ENCODE measurements around the gene SREBF2. TPM values are rescaled to one million over a fixed set of nuclear protein-coding genes. Genes with fewer than 3 reads are reported as not detected.

The SREBF2 gene
- polyA plus RNA-seq, 1 donor from 2014 or later, result 73.0 TPM

DNA sequence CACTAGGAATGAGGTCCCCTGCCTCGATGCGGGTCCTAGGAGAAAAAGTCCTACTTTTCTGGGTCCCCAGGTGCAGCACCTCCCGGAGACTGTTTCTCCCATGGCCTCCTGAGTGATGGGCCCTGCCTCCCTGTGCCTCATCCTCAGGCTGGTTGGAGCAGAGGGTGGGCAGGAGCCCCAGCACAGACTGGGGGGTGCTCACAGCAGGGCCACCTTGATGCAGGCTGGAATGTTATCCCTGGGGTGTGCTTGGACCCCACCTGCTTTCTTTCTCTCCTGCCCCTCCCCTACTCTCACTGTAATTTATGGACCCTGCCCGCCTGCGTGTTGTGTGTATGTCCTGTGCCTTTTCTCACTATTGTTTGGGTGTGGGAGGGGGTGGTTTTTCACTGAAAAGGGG lies 73.9 kb downstream of the SREBF2 start:
- H3K9ac ChIP-seq (ENCODE audit: low read length), result no peak overlapping the region
- H3K27me3 ChIP-seq (ENCODE audit: insufficient read depth, low read depth, low read length), result peaks cover 32% of the 10 kb centered on the region
- no peaks in the 10 kb centered on the region for H4K20me1 ChIP-seq (ENCODE audit: insufficient read depth)
- no peak overlapping the region for H2AFZ ChIP-seq (ENCODE audit: low read depth, low read length)
- H3K9me2 ChIP-seq (ENCODE audit: insufficient read depth, low read length), result no peaks in the 10 kb centered on the region
- H3K36me3 ChIP-seq (ENCODE audit: insufficient read depth, low read length), result no peaks in the 10 kb centered on the region
- TF ChIP-seq TAF1 (IDR thresholded peaks at IDR 0.05; ENCODE audit: low read depth) (no peak), RAD21 (conservative IDR thresholded peaks at IDR 0.05) (no peak), EZH2 (IDR thresholded peaks at IDR 0.05; ENCODE audit: borderline replicate concordance, insufficient read depth, low read length, poor library complexity, severe bottlenecking) (no peak), EP300 (conservative IDR thresholded peaks at IDR 0.05; ENCODE audit: poor library complexity, severe bottlenecking) (no peak), MXI1 (conservative IDR thresholded peaks at IDR 0.05; ENCODE audit: poor library complexity, severe bottlenecking) (no peak), REST (IDR thresholded peaks at IDR 0.05; ENCODE audit: borderline replicate concordance) (no peak), SMC3 (conservative IDR thresholded peaks at IDR 0.05; ENCODE audit: poor library complexity) (no peak), POLR2AphosphoS5 (IDR thresholded peaks at IDR 0.05) (no peak)
- TF ChIP-seq, protein P1, sequence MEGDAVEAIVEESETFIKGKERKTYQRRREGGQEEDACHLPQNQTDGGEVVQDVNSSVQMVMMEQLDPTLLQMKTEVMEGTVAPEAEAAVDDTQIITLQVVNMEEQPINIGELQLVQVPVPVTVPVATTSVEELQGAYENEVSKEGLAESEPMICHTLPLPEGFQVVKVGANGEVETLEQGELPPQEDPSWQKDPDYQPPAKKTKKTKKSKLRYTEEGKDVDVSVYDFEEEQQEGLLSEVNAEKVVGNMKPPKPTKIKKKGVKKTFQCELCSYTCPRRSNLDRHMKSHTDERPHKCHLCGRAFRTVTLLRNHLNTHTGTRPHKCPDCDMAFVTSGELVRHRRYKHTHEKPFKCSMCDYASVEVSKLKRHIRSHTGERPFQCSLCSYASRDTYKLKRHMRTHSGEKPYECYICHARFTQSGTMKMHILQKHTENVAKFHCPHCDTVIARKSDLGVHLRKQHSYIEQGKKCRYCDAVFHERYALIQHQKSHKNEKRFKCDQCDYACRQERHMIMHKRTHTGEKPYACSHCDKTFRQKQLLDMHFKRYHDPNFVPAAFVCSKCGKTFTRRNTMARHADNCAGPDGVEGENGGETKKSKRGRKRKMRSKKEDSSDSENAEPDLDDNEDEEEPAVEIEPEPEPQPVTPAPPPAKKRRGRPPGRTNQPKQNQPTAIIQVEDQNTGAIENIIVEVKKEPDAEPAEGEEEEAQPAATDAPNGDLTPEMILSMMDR (IDR thresholded peaks at IDR 0.05; ENCODE audit: poor library complexity, severe bottlenecking), result no peak
- H3K4me3 ChIP-seq (ENCODE audit: low read length), result no peak overlapping the region
- no peaks in the 10 kb centered on the region for H3K9me3 ChIP-seq (ENCODE audit: low read length)
- H3F3A ChIP-seq (ENCODE audit: insufficient read depth, low read length, poor library complexity, severe bottlenecking), result no peaks in the 10 kb centered on the region
- no peak overlapping the region for H3K4me2 ChIP-seq (ENCODE audit: low read length)
- no peaks in the 10 kb centered on the region for H3K79me2 ChIP-seq (replicated peaks; ENCODE audit: insufficient read depth, low read length)
- no peak overlapping the region for H3K27ac ChIP-seq (ENCODE audit: low read length)

DNA sequence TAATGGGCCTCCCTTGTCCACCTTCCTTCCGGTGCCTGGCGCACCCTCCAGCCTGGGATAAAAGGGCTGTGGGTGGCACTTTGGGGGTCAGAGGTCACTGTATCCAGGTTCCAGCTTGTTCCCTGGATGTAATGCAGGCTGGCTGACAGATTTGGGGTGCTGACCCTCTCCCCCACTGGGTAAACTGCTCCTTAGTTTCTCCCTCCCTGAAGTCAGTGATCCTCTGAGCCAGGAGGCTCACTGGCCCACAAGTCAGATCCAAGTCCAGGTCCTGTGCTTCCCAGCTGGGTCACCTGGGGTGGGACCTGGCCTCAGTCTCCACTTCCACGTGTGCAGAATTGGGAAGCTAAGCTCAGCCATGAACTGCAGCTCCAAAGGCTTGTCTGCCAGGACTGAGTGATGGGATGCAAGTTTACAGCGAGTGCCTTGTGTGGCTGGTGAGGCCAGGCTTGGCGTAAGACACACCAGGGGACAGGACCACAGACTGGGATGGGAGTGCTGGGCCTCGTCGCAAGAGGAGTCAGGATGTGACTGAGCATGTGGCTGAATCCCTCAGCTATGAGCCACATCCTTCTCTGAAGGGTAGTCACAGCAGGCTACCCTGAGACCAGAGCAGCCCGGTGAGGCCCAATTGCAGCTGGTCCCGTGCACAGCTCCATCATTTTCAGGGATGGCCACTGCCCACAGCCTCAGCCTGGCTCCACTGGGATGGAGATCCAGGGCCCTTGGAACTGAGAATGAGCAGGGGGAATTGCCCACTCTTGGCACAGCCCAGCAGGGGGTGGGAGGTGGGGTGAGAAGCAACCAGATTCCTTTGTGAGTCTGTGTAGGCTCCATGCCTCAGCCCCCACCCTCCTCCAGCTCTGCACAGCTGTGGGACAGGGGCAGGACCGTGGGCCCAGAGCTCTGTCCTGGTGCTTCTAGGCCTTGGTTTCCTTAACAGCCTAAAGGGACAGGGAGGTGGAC lies 74.8 kb downstream of the SREBF2 start:
- no peaks in the 10 kb centered on the region for H3F3A ChIP-seq (ENCODE audit: insufficient read depth, low read length, poor library complexity, severe bottlenecking)
- H3K27me3 ChIP-seq (ENCODE audit: insufficient read depth, low read depth, low read length), result peaks cover 41% of the 10 kb centered on the region
- peak; percentile 21 for TF ChIP-seq POLR2AphosphoS5 (IDR thresholded peaks at IDR 0.05)
- TF ChIP-seq RAD21 (conservative IDR thresholded peaks at IDR 0.05), result no peak
- no peaks in the 10 kb centered on the region for H3K79me2 ChIP-seq (replicated peaks; ENCODE audit: insufficient read depth, low read length)
- no peak overlapping the region for H3K9ac ChIP-seq (ENCODE audit: low read length)
- H3K4me3 ChIP-seq (ENCODE audit: low read length), result no peak overlapping the region
- no peak overlapping the region for H3K4me2 ChIP-seq (ENCODE audit: low read length)
- H3K36me3 ChIP-seq (ENCODE audit: insufficient read depth, low read length), result no peaks in the 10 kb centered on the region
- no peak overlapping the region for H2AFZ ChIP-seq (ENCODE audit: low read depth, low read length)
- no peaks in the 10 kb centered on the region for H3K9me2 ChIP-seq (ENCODE audit: insufficient read depth, low read length)
- no peak overlapping the region for H3K27ac ChIP-seq (ENCODE audit: low read length)
- no peaks in the 10 kb centered on the region for H3K9me3 ChIP-seq (ENCODE audit: low read length)
- H4K20me1 ChIP-seq (ENCODE audit: insufficient read depth), result no peaks in the 10 kb centered on the region
